SK-N-SH (cell line): ENCODE data around the gene SYDE1. TPM values are rescaled to one million over a fixed set of nuclear protein-coding genes. Genes with fewer than 3 reads are reported as not detected.
A peak's percentile ranks its signal among the peaks of the same experiment; 100 is the strongest.

Experiments
- CTCF ChIA-PET: fragments of 300-600, 350-600 bp; formaldehyde crosslinking; extraction: SDS; loops from one replicate; lab custom pipeline; 2021; lab: Yijun Ruan, JAX
- POLR2A ChIA-PET: fragments of 350-600 bp; sonication (Branson Sonifier 250); formaldehyde crosslinking; extraction: SDS; loops from one replicate; lab custom pipeline; 2020; ENCODE audit warnings: antibody characterized with exemption, inconsistent platforms; lab: Yijun Ruan, JAX
- DNase-seq: peaks from one replicate; pipeline ENCODE4 v3.0.0; 2012
- H2AFZ ChIP-seq: fragments of 200-600 bp; sonication (generic); 2 replicates; pipeline ENCODE4 v1.8.1; 2016; ENCODE audit warnings: antibody characterized with exemption, mild to moderate bottlenecking, low read depth
- H3F3A ChIP-seq: fragments of 200-600 bp; sonication (generic); replicated peaks from 2 replicates; pipeline ENCODE3; 2016; ENCODE audit warnings: antibody characterized with exemption, mild to moderate bottlenecking; ENCODE audit not compliant: insufficient read depth
- H3K27ac ChIP-seq, 2 experiments: fragments of 200-500 bp in 1 of 2; fragments of 200-600 bp in 1 of 2; sonication (Bioruptor generic) in 1 of 2; sonication (generic), shearing (Covaris generic) in 1 of 2; 2 replicates each; pipeline versions ENCODE4 v1.5.1 to v1.6.1; 2014 to 2016; ENCODE audit warnings: low read depth in 2 of 2, inconsistent platforms in 1 of 2, low read length in 1 of 2, mild to moderate bottlenecking in 1 of 2, mixed read lengths in 1 of 2
- H3K27me3 ChIP-seq: fragments of 200-600 bp; sonication (generic), shearing (Covaris generic); 2 replicates; pipeline ENCODE4 v1.6.1; 2016; ENCODE audit warnings: mixed run types; ENCODE audit not compliant: insufficient read depth
- H3K36me3 ChIP-seq, 2 experiments: fragments of 200-500 bp in 1 of 2; fragments of 200-600 bp in 1 of 2; sonication (Bioruptor generic) in 1 of 2; sonication (generic) in 1 of 2; replicated peaks in 1 of 2; 2 replicates each; pipeline versions ENCODE3 to v1.5.1; 2014 to 2016; ENCODE audit warnings: low read length in 1 of 2, mild to moderate bottlenecking in 1 of 2; ENCODE audit not compliant: insufficient read depth in 2 of 2, control insufficient read depth in 1 of 2
- H3K4me1 ChIP-seq, 2 experiments: fragments of 200-500 bp in 1 of 2; fragments of 200-600 bp in 1 of 2; sonication (Bioruptor generic) in 1 of 2; sonication (generic), shearing (Covaris generic) in 1 of 2; 2 replicates each; pipeline versions ENCODE4 v1.5.1 to v1.6.1; 2014 to 2016; ENCODE audit warnings: low read depth in 1 of 2, low read length in 1 of 2, mixed run types in 1 of 2; ENCODE audit not compliant: insufficient read depth in 2 of 2, control insufficient read depth in 1 of 2
- H3K4me2 ChIP-seq: fragments of 200-600 bp; sonication (generic), shearing (Covaris generic); 2 replicates; pipeline ENCODE4 v1.6.1; 2017; ENCODE audit warnings: mixed run types
- H3K4me3 ChIP-seq, 2 experiments: fragments of 200-500 bp in 1 of 2; fragments of 200-600 bp in 1 of 2; sonication (Bioruptor generic) in 1 of 2; sonication (generic), shearing (Covaris generic) in 1 of 2; 2 replicates each; pipeline versions ENCODE4 v1.5.1 to v1.8.1; 2014 to 2016; ENCODE audit warnings: low read depth in 2 of 2, inconsistent platforms in 1 of 2, low read length in 1 of 2, mild to moderate bottlenecking in 1 of 2, mixed read lengths in 1 of 2, moderate library complexity in 1 of 2
- H3K79me2 ChIP-seq: fragments of 200-600 bp; sonication (generic); 2 replicates; pipeline ENCODE4 v1.8.1; 2017; ENCODE audit warnings: mild to moderate bottlenecking; ENCODE audit not compliant: insufficient read depth
- H3K9ac ChIP-seq: fragments of 200-600 bp; sonication (generic); 2 replicates; pipeline ENCODE4 v1.6.1; 2017; ENCODE audit warnings: mixed run types
- H3K9me2 ChIP-seq: fragments of 200-600 bp; sonication (generic); 2 replicates; pipeline ENCODE4 v1.6.1; 2017; ENCODE audit warnings: mixed run types
- H3K9me3 ChIP-seq: fragments of 200-600 bp; sonication (generic); 2 replicates; pipeline ENCODE4 v1.6.1; 2017; ENCODE audit warnings: mixed run types, mild to moderate bottlenecking, moderate library complexity
- H4K20me1 ChIP-seq: fragments of 200-600 bp; sonication (generic); 2 replicates; pipeline ENCODE4 v1.6.1; 2017; ENCODE audit warnings: mild to moderate bottlenecking, mixed run types; ENCODE audit not compliant: insufficient read depth
- CHD2 ChIP-seq: fragments of 150-350 bp; IDR thresholded peaks from 2 replicates; pipeline ENCODE4 v1.6.1; 2018; ENCODE audit warnings: low read length; ENCODE audit not compliant: partially characterized antibody
- ELF1 ChIP-seq: IDR thresholded peaks from 2 replicates; pipeline ENCODE4 v1.4.0; 2012
- EP300 ChIP-seq, 2 experiments: IDR thresholded peaks; 2 replicates each; pipeline versions ENCODE4 v1.4.0 to v1.6.1; 2012; ENCODE audit warnings: borderline replicate concordance in 1 of 2, low read depth in 1 of 2, low read length in 1 of 2
- EZH2phosphoT487 ChIP-seq: fragments of 200-600 bp; sonication (generic); IDR thresholded peaks from 2 replicates; pipeline ENCODE4 v1.6.1; 2017; ENCODE audit warnings: low read depth, mixed run types, mild to moderate bottlenecking, antibody characterized with exemption, moderate library complexity, borderline replicate concordance
- FOXJ3 ChIP-seq: sonication (generic); formaldehyde crosslinking; IDR thresholded peaks from 2 replicates; pipeline ENCODE4 v1.5.1; 2020; ENCODE audit warnings: mild to moderate bottlenecking, missing genetic modification reagents
- FOXM1 ChIP-seq: IDR thresholded peaks from 2 replicates; pipeline ENCODE4 v1.4.0; 2012; ENCODE audit warnings: low read depth, mild to moderate bottlenecking
- GABPA ChIP-seq: IDR thresholded peaks from 2 replicates; pipeline ENCODE4 v1.4.0; 2012; ENCODE audit warnings: low read depth, mild to moderate bottlenecking
- GATA2 ChIP-seq: sonication (generic); formaldehyde crosslinking; IDR thresholded peaks from 2 replicates; pipeline ENCODE4 v1.5.0; 2020; ENCODE audit warnings: mild to moderate bottlenecking, missing genetic modification reagents
- MEF2A ChIP-seq: IDR thresholded peaks from 2 replicates; pipeline ENCODE4 v1.4.0; 2012; ENCODE audit warnings: low read depth, borderline replicate concordance
- MXI1 ChIP-seq: IDR thresholded peaks from 2 replicates; pipeline ENCODE4 v1.6.1; 2012; ENCODE audit warnings: mild to moderate bottlenecking, low read depth, low read length, improper control_type of control experiment
- RCOR1 ChIP-seq: fragments of 150-350 bp; IDR thresholded peaks from 2 replicates; pipeline ENCODE4 v1.6.1; 2017; ENCODE audit warnings: antibody characterized with exemption, low read length
- TAF1 ChIP-seq: IDR thresholded peaks from 2 replicates; pipeline ENCODE4 v1.6.1; 2012; ENCODE audit warnings: low read depth, mild to moderate bottlenecking, low read length, moderate library complexity, borderline replicate concordance
- TCF12 ChIP-seq: IDR thresholded peaks from 2 replicates; pipeline ENCODE4 v1.4.0; 2012
- YY1 ChIP-seq: IDR thresholded peaks from 2 replicates; pipeline ENCODE4 v1.4.0; 2012; ENCODE audit warnings: low read depth, mild to moderate bottlenecking
- WGBS: methylation state at CpG from one replicate; pipeline ENCODE4 v1.1.6; 2017; ENCODE audit warnings: low lambda C conversion rate; 5-methylcytosine and 5-hydroxymethylcytosine counted together
- polyA plus RNA-seq, 3 experiments: library from polyadenylated mRNA; depleted of rRNA; stranded (reverse); fragments of >200 nt; gene quantifications; 2 replicates each; pipeline ENCODE4 v1.2.3, GENCODE V29; 2012
- TF ChIP-seq, protein P1 (sequence below): IDR thresholded peaks from 2 replicates; pipeline ENCODE4 v1.4.0; 2012; ENCODE audit warnings: low read depth, borderline replicate concordance
- TF ChIP-seq, protein P2 (sequence below): fragments of 150-350 bp; IDR thresholded peaks from 2 replicates; pipeline ENCODE4 v1.6.1; 2016; ENCODE audit warnings: mild to moderate bottlenecking, low read depth, low read length
- TF ChIP-seq, protein P3 (sequence below): IDR thresholded peaks from 2 replicates; pipeline ENCODE4 v1.4.0; 2012; ENCODE audit warnings: low read depth
- TF ChIP-seq, protein P4 (sequence below): IDR thresholded peaks from 2 replicates; pipeline ENCODE4 v1.4.0; 2012; ENCODE audit warnings: low read depth, borderline replicate concordance

SYDE1 gene
- polyA plus RNA-seq, 1 of the 3 experiments (the other 2 are of a cell fraction): 44.1 TPM

DNA sequence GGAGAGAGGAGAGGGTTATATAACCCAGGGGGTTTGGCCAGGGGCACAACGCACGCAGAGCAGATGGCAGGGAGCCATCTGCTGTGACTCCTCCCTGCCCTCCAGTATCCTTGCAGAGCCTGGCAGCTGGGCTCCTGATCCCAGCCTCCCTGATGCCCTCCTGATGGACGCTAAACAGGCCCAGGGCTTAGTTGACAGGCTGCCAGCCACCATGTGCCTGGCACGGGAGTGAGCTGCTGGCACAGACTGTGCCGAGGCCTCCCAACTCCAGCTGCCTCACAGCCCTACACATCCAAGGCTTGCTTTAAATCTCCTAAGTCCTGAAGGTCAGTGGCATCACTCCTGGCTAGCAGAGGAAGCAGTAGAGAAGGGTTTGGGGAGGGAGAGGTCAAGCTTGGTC is 16.7 kb downstream of the SYDE1 start:
- TF ChIP-seq YY1: no peak
- no peak for TF ChIP-seq CHD2
- TF ChIP-seq FOXJ3 (CRISPR knock-in tag): no peak
- TF ChIP-seq EZH2phosphoT487: no peak
- no peak for TF ChIP-seq RCOR1
- peak; percentile 35; the same call in 1 of the 2 replicates for TF ChIP-seq GATA2 (CRISPR knock-in tag)
- TF ChIP-seq, protein P1, sequence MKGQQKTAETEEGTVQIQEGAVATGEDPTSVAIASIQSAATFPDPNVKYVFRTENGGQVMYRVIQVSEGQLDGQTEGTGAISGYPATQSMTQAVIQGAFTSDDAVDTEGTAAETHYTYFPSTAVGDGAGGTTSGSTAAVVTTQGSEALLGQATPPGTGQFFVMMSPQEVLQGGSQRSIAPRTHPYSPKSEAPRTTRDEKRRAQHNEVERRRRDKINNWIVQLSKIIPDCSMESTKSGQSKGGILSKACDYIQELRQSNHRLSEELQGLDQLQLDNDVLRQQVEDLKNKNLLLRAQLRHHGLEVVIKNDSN: no peak
- TF ChIP-seq GABPA: no peak
- TF ChIP-seq EP300 (IDR thresholded peaks at IDR 0.05; ENCODE audit: borderline replicate concordance in 1 of 2, low read depth in 1 of 2, low read length in 1 of 2): 0 out of 4 replicates have a peak, but pooled peaks of 1 of the 2 experiments have one; percentile 34
- TF ChIP-seq, protein P2, sequence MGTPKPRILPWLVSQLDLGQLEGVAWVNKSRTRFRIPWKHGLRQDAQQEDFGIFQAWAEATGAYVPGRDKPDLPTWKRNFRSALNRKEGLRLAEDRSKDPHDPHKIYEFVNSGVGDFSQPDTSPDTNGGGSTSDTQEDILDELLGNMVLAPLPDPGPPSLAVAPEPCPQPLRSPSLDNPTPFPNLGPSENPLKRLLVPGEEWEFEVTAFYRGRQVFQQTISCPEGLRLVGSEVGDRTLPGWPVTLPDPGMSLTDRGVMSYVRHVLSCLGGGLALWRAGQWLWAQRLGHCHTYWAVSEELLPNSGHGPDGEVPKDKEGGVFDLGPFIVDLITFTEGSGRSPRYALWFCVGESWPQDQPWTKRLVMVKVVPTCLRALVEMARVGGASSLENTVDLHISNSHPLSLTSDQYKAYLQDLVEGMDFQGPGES: no peak
- peak; percentile 57 for TF ChIP-seq TCF12
- TF ChIP-seq MXI1: peak; percentile 96
- TF ChIP-seq, protein P3, sequence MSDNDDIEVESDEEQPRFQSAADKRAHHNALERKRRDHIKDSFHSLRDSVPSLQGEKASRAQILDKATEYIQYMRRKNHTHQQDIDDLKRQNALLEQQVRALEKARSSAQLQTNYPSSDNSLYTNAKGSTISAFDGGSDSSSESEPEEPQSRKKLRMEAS: 0 out of 2 replicates have a peak, but pooled peaks have one; percentile 35
- Histone ChIP-seq H3K36me3 (peaks cover 9 to 16% of the 10 kb centered on the region in 2 experiments), H3K4me3 (peak overlapping the region; percentile 79 to 92; a peak in 3 of 4 replicates), H3K9me3 (no peaks in the 10 kb centered on the region), H3K27ac (peak overlapping the region in 1 of 2 experiments; percentile 34; a peak in 1 of 4 replicates), H3K27me3 (no peaks in the 10 kb centered on the region), H3K4me2 (peak overlapping the region; percentile 97), H4K20me1 (no peaks in the 10 kb centered on the region), H3K79me2 (peaks cover 21% of the 10 kb centered on the region; the same call in 1 of the 2 replicates), H3K9me2 (no peaks in the 10 kb centered on the region), H3F3A (peaks cover 5% of the 10 kb centered on the region), H2AFZ (no peak overlapping the region), H3K4me1 (peaks cover 0 to 19% of the 10 kb centered on the region in 2 experiments; a peak in 2 of 4 replicates), H3K9ac (peak overlapping the region; percentile 70; the same call in 1 of the 2 replicates)
- peak; percentile 76 for DNase-seq
- POLR2A ChIA-PET: interaction anchor here (0.9 to 2.2 kb wide), 4 partner anchors 11 to 180 kb away, joined by 3 to 8 read pairs (median 6); partner anchors contain the start of gene SYDE1
- WGBS: 42% methylated on average over 2 of the region's 5 CpGs
- CTCF ChIA-PET: interaction anchor here (1.0 to 2.3 kb wide), 5 partner anchors 23 to 295 kb away, joined by 3 to 12 read pairs (median 6); partner anchors contain the start of gene AKAP8L

DNA sequence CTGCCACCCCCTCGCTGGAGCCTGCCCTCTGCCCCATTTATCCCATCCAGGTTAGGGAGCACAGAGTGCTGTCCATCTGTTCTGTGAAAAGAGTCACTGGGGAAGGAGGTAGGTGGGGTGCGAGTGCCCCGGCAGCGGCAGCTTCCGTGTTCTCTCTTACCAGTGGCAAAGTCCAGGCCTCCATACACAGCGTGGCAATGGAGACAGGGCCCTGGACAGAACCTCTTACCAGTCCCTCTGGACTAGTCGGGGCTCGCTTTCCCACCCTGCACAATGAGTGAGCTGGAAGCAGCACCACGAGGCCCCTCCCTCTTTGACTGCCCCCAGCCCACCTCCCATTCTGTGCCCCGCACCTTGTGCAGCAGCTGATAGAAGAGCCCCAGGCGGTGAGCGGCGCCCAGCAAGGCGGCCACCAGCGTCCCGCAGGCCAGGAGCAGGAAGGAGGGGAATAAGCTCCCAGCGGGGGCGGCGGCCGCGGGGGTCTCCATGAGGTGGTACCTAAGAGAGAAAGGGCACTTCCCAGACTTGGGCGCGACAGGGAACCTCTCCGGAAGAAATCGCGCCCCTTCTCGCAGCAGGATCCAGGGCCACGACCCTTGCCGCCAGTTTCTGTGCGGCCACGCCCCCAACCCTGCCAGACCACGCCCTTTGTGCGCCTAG is 17.5 kb downstream of the SYDE1 start:
- Histone ChIP-seq H3K27me3 (no peaks in the 10 kb centered on the region), H3F3A (peaks cover 5% of the 10 kb centered on the region), H2AFZ (peak overlapping the region; percentile 72), H3K9me3 (no peaks in the 10 kb centered on the region), H3K9me2 (no peaks in the 10 kb centered on the region), H3K4me2 (peak overlapping the region; percentile 97), H3K36me3 (peaks cover 7 to 12% of the 10 kb centered on the region in 2 experiments), H3K4me3 (peak overlapping the region; percentile 79 to 92), H4K20me1 (no peaks in the 10 kb centered on the region), H3K9ac (peak overlapping the region; percentile 70), H3K79me2 (peaks cover 21% of the 10 kb centered on the region; the same call in 1 of the 2 replicates), H3K4me1 (peaks cover 0 to 19% of the 10 kb centered on the region in 2 experiments; a peak in 2 of 4 replicates), H3K27ac (peak overlapping the region in 1 of 2 experiments; percentile 88; a peak in 1 of 4 replicates)
- POLR2A ChIA-PET: interaction anchor here (0.9 to 2.2 kb wide), 4 partner anchors 12 to 179 kb away, joined by 3 to 8 read pairs (median 6); partner anchors contain the start of gene SYDE1
- WGBS: 6% methylated on average over 3 of the region's 33 CpGs
- CTCF ChIA-PET: interaction anchor here (1.0 to 2.3 kb wide), 6 partner anchors 24 to 294 kb away, joined by 3 to 12 read pairs (median 5); partner anchors contain the start of gene AKAP8L
- peak; percentile 88 for DNase-seq
- no peak for TF ChIP-seq ELF1
- TF ChIP-seq EZH2phosphoT487: no peak
- TF ChIP-seq TAF1: no peak
- no peak for TF ChIP-seq FOXM1
- TF ChIP-seq TCF12: no peak
- no peak for TF ChIP-seq MEF2A
- TF ChIP-seq, protein P4, sequence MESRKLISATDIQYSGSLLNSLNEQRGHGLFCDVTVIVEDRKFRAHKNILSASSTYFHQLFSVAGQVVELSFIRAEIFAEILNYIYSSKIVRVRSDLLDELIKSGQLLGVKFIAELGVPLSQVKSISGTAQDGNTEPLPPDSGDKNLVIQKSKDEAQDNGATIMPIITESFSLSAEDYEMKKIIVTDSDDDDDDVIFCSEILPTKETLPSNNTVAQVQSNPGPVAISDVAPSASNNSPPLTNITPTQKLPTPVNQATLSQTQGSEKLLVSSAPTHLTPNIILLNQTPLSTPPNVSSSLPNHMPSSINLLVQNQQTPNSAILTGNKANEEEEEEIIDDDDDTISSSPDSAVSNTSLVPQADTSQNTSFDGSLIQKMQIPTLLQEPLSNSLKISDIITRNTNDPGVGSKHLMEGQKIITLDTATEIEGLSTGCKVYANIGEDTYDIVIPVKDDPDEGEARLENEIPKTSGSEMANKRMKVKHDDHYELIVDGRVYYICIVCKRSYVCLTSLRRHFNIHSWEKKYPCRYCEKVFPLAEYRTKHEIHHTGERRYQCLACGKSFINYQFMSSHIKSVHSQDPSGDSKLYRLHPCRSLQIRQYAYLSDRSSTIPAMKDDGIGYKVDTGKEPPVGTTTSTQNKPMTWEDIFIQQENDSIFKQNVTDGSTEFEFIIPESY: no peak
